ENCODE measurements around the gene BIRC2.

GRCh38 chr11:102410382-102410784 is 63.4 kb downstream of the BIRC2 start:
- no peak for TF ChIP-seq EP300 (IDR thresholded peaks at IDR 0.05)
- no peak for TF ChIP-seq POLR2AphosphoS5 (IDR thresholded peaks at IDR 0.05)
- no peak for TF ChIP-seq CTCF (IDR thresholded peaks at IDR 0.05)
